Hepatocyte (in vitro differentiated cells): ENCODE data around the gene HSFX3.

Source experiments
- EZH2phosphoT487 ChIP-seq: fragments of 200-600 bp; sonication (generic); IDR thresholded peaks from one replicate; pipeline ENCODE4 v1.6.1; 2018; ENCODE audit warnings: antibody characterized with exemption, mild to moderate bottlenecking, low read depth, moderate library complexity; ENCODE audit not compliant: unreplicated experiment, severe bottlenecking
- TF ChIP-seq, protein P1 (sequence below): fragments of 200-600 bp; sonication (generic); IDR thresholded peaks from 2 replicates; pipeline ENCODE4 v1.5.1; 2016; ENCODE audit warnings: antibody characterized with exemption, mild to moderate bottlenecking; ENCODE audit not compliant: poor library complexity

DNA sequence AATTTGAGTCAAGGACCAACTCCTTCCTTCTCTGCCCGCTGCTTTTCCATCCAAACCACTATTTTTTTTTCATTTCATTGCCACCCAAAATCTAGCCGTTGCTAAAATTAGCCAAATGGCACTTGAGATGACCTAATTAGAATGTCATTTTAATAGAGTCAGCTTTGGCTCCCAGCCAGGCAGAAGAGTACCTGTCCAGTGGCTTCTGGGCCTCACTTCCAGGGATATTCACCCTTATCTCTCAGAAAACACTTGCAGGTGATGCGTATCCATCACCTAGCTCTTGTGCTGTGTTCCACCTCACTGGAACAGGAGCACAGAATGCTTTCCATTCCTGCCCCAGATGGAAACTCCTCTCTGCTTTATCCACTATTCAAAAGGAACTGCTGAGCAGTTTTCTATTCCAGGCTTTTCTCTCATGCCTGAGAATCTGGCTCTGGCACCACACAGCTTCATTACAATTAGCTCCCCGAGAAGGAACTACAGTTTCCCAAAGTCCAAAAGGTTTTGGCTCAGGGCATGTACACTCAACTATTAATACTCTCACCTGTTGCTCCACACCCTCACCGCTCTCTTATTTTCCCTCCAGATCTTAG, 19.1 kb upstream of the HSFX3 start:
- TF ChIP-seq, protein P1, sequence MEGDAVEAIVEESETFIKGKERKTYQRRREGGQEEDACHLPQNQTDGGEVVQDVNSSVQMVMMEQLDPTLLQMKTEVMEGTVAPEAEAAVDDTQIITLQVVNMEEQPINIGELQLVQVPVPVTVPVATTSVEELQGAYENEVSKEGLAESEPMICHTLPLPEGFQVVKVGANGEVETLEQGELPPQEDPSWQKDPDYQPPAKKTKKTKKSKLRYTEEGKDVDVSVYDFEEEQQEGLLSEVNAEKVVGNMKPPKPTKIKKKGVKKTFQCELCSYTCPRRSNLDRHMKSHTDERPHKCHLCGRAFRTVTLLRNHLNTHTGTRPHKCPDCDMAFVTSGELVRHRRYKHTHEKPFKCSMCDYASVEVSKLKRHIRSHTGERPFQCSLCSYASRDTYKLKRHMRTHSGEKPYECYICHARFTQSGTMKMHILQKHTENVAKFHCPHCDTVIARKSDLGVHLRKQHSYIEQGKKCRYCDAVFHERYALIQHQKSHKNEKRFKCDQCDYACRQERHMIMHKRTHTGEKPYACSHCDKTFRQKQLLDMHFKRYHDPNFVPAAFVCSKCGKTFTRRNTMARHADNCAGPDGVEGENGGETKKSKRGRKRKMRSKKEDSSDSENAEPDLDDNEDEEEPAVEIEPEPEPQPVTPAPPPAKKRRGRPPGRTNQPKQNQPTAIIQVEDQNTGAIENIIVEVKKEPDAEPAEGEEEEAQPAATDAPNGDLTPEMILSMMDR: no peak
- no peak for TF ChIP-seq EZH2phosphoT487
